GM12864 (cell line): Measurements from ENCODE around the gene SORCS2.

Experiments used
- DNase-seq: peaks from one replicate; pipeline ENCODE4 v3.0.0-alpha.2; 2011; ENCODE audit warnings: low read depth
- H3K4me3 ChIP-seq: 2 replicates; pipeline ENCODE4 v1.5.1; 2011; ENCODE audit warnings: mild to moderate bottlenecking, low read depth, low read length, control low read depth
- CTCF ChIP-seq: IDR thresholded peaks from 2 replicates; pipeline ENCODE4 v1.5.1; 2011; ENCODE audit warnings: low read depth, mild to moderate bottlenecking, moderate library complexity, low read length, control low read depth, inconsistent platforms; ENCODE audit errors: missing control alignments

SORCS2 gene

GRCh38 chr4:7465017-7465416 is 272.7 kb downstream of the SORCS2 start:
- no peak overlapping the region for H3K4me3 ChIP-seq
- TF ChIP-seq CTCF = no peak
- no peak for DNase-seq

DNA sequence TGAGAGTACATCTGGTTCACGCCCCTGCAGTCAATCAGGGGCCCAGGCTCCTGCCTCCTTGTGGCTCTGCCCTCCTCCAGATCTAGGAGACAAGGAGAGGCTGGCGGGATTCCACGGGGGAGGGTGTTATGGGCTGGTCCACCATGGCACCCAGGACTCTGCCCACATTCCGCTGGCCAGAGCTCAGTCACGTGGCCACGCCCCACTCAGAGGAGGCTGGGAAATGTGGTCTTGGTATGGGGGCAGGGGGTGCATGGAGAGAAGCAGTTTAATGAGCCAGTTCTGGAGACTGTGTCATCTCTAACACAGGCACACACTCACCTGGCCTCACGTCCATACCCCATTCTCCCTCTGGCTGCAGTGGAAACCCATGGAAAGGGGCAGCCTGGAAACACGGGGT is 273.9 kb downstream of the SORCS2 start:
- no peak for TF ChIP-seq CTCF
- H3K4me3 ChIP-seq = no peak overlapping the region
- no peak for DNase-seq

DNA sequence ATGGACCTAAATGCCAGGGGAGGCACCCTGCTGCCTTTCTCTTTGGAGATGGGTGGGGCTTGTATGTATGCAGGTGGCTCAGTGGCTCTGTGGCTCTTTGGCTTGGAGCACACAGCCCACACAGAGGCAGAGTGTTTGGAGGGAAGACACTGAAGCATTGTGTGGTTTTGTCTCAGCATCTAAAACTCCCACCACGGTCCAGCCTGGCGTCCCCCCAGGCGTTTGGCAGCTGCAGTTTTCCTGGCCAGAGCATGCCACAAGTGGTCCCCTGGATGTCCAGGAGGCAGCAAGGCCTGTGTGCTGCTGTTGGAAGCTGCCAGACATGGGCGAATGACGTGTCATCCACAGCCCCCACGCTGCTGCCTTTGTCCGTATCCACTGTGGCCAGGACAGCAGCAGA is 274.6 kb downstream of the SORCS2 start:
- no peak for DNase-seq
- no peak overlapping the region for H3K4me3 ChIP-seq
- TF ChIP-seq CTCF = no peak

- DNase-seq = no peak
- no peak overlapping the region for H3K4me3 ChIP-seq
- no peak for TF ChIP-seq CTCF
Observed at GRCh38 chr4:7467471-7467870, 275.1 kb downstream of the SORCS2 start.

GRCh38 chr4:7469023-7469422 is 276.7 kb downstream of the SORCS2 start:
- TF ChIP-seq CTCF = no peak
- H3K4me3 ChIP-seq = no peak overlapping the region
- no peak for DNase-seq

GRCh38 chr4:7470111-7470510 is 277.8 kb downstream of the SORCS2 start:
- H3K4me3 ChIP-seq = no peak overlapping the region
- no peak for DNase-seq
- TF ChIP-seq CTCF = no peak

GRCh38 chr4:7470522-7471128 is 278.3 kb downstream of the SORCS2 start:
- H3K4me3 ChIP-seq = no peak overlapping the region
- no peak for TF ChIP-seq CTCF
- no peak for DNase-seq
